H9 (cell line): ENCODE measurements around the gene INTS15. TPM values are rescaled to one million over a fixed set of nuclear protein-coding genes. Genes with fewer than 3 reads are reported as not detected.
A peak's percentile ranks its signal among the peaks of the same experiment; 100 is the strongest.

Source experiments
- DNase-seq: peaks from one replicate; pipeline ENCODE4 v3.0.0-alpha.2; 2017
- H2AFZ ChIP-seq: one replicate; pipeline ENCODE4 v1.6.1; 2013; ENCODE audit warnings: mild to moderate bottlenecking, low read length, control low read depth, moderate library complexity
- H2AK5ac ChIP-seq: 2 replicates; pipeline ENCODE4 v1.6.1; 2013; ENCODE audit warnings: low read length, control low read depth, mixed read lengths; ENCODE audit not compliant: insufficient read length
- H2BK120ac ChIP-seq: one replicate; pipeline ENCODE4 v1.6.1; 2013; ENCODE audit warnings: low read depth, mild to moderate bottlenecking, low read length, control low read depth, inconsistent platforms; ENCODE audit not compliant: poor library complexity, severe bottlenecking
- H2BK12ac ChIP-seq: 2 replicates; pipeline ENCODE4 v1.6.1; 2013; ENCODE audit warnings: low read length, control low read depth, mixed read lengths, low read depth; ENCODE audit not compliant: insufficient read length
- H2BK15ac ChIP-seq: 2 replicates; pipeline ENCODE4 v1.6.1; 2013; ENCODE audit warnings: low read depth, low read length, control low read depth
- H2BK20ac ChIP-seq: one replicate; pipeline ENCODE4 v1.6.1; 2013; ENCODE audit warnings: low read depth, mild to moderate bottlenecking, low read length, control low read depth, inconsistent platforms; ENCODE audit not compliant: poor library complexity, severe bottlenecking
- H2BK5ac ChIP-seq: 2 replicates; pipeline ENCODE4 v1.6.1; 2013; ENCODE audit warnings: low read length, control low read depth, mixed read lengths; ENCODE audit not compliant: insufficient read length
- H3K14ac ChIP-seq: 2 replicates; pipeline ENCODE4 v1.6.1; 2013; ENCODE audit warnings: low read length, control low read depth; ENCODE audit not compliant: insufficient read depth
- H3K18ac ChIP-seq: 2 replicates; pipeline ENCODE4 v1.6.1; 2013; ENCODE audit warnings: low read depth, mild to moderate bottlenecking, mixed read lengths, low read length, control low read depth; ENCODE audit not compliant: insufficient read length
- H3K23ac ChIP-seq: 2 replicates; pipeline ENCODE4 v1.6.1; 2013; ENCODE audit warnings: low read length, control low read depth, mixed read lengths, low read depth; ENCODE audit not compliant: insufficient read length
- H3K23me2 ChIP-seq: 2 replicates; pipeline ENCODE4 v1.6.1; 2013; ENCODE audit warnings: low read depth, mild to moderate bottlenecking, mixed read lengths, low read length, control low read depth; ENCODE audit not compliant: insufficient read length, poor library complexity, severe bottlenecking
- H3K27ac ChIP-seq: 2 replicates; pipeline ENCODE4 v1.5.1; 2013; ENCODE audit warnings: low read length, control low read depth, mixed read lengths, low read depth; ENCODE audit not compliant: insufficient read length
- H3K27me3 ChIP-seq: 2 replicates; pipeline ENCODE4 v1.6.1; 2013; ENCODE audit warnings: low read length, control low read depth, inconsistent platforms; ENCODE audit not compliant: insufficient read depth
- H3K4ac ChIP-seq: 2 replicates; pipeline ENCODE4 v1.6.1; 2013; ENCODE audit warnings: low read depth, mild to moderate bottlenecking, control low read depth, inconsistent platforms, low read length, moderate library complexity
- H3K4me1 ChIP-seq: 2 replicates; pipeline ENCODE4 v1.6.1; 2013; ENCODE audit warnings: low read length, control low read depth, inconsistent platforms; ENCODE audit not compliant: insufficient read depth
- H3K4me2 ChIP-seq: 2 replicates; pipeline ENCODE4 v1.6.1; 2013; ENCODE audit warnings: low read length, control low read depth, mixed read lengths; ENCODE audit not compliant: insufficient read length, insufficient read depth
- H3K56ac ChIP-seq: 2 replicates; pipeline ENCODE4 v1.6.1; 2013; ENCODE audit warnings: low read depth, mild to moderate bottlenecking, mixed read lengths, low read length, control low read depth; ENCODE audit not compliant: insufficient read length
- H3K79me1 ChIP-seq: 2 replicates; pipeline ENCODE4 v1.6.1; 2013; ENCODE audit warnings: low read depth, mild to moderate bottlenecking, moderate library complexity, low read length, control low read depth, inconsistent platforms; ENCODE audit not compliant: insufficient read depth, poor library complexity, severe bottlenecking
- H3K79me2 ChIP-seq: 2 replicates; pipeline ENCODE4 v1.6.1; 2013; ENCODE audit warnings: low read length, control low read depth, inconsistent platforms; ENCODE audit not compliant: insufficient read depth
- H3K9ac ChIP-seq: 2 replicates; pipeline ENCODE4 v1.6.1; 2013; ENCODE audit warnings: low read length, control low read depth, mixed read lengths; ENCODE audit not compliant: insufficient read length; ENCODE audit errors: extremely low read depth
- H3K9me3 ChIP-seq: one replicate; pipeline ENCODE4 v1.6.1; 2013; ENCODE audit warnings: low read depth, low read length, inconsistent platforms; ENCODE audit not compliant: control insufficient read depth
- H3T11ph ChIP-seq: one replicate; pipeline ENCODE4 v1.6.1; 2013; ENCODE audit warnings: mild to moderate bottlenecking, low read length, control low read depth, inconsistent platforms
- H4K20me1 ChIP-seq: one replicate; pipeline ENCODE4 v1.6.1; 2013; ENCODE audit not compliant: control insufficient read depth, insufficient read length, insufficient read depth
- H4K5ac ChIP-seq: 2 replicates; pipeline ENCODE4 v1.6.1; 2013; ENCODE audit warnings: low read depth, mild to moderate bottlenecking, mixed read lengths, low read length, control low read depth; ENCODE audit not compliant: insufficient read length
- H4K8ac ChIP-seq: replicated peaks from 2 replicates; pipeline ENCODE4 v1.6.1; 2013; ENCODE audit warnings: low read length, control low read depth, mixed read lengths, low read depth; ENCODE audit not compliant: insufficient read length
- H4K91ac ChIP-seq: 2 replicates; pipeline ENCODE4 v1.6.1; 2013; ENCODE audit warnings: low read depth, mild to moderate bottlenecking, moderate library complexity, mixed read lengths, low read length, control low read depth; ENCODE audit not compliant: insufficient read length
- H3K27ac Mint-ChIP-seq, 3 experiments: 2 replicates in 2 of 3; 3 replicates in 1 of 3; pipeline ENCODE4 v1.8.0; 2020 to 2021; ENCODE audit warnings: mixed read lengths in 3 of 3, mild to moderate bottlenecking in 1 of 3, moderate library complexity in 1 of 3
- H3K27me3 Mint-ChIP-seq: 2 replicates; pipeline ENCODE4 v1.8.0; 2021; ENCODE audit warnings: low read depth, mild to moderate bottlenecking, moderate library complexity, mixed read lengths
- H3K36me3 Mint-ChIP-seq, 3 experiments: 2 replicates in 2 of 3; 3 replicates in 1 of 3; pipeline ENCODE4 v1.8.0; 2020 to 2021; ENCODE audit warnings: low read depth in 3 of 3, mixed read lengths in 3 of 3; ENCODE audit not compliant: insufficient read depth in 1 of 3
- H3K4me1 Mint-ChIP-seq, 2 experiments: 2 replicates each; pipeline ENCODE4 v1.8.0; 2020; ENCODE audit warnings: mixed read lengths in 2 of 2
- H3K4me3 Mint-ChIP-seq, 2 experiments: 2 replicates in 1 of 2; 3 replicates in 1 of 2; pipeline ENCODE4 v1.8.0; 2020 to 2021; ENCODE audit warnings: mild to moderate bottlenecking in 2 of 2, mixed read lengths in 2 of 2, moderate library complexity in 1 of 2
- H3K9me3 Mint-ChIP-seq, 2 experiments: 2 replicates in 1 of 2; 3 replicates in 1 of 2; pipeline ENCODE4 v1.8.0; 2020; ENCODE audit warnings: mild to moderate bottlenecking in 2 of 2, mixed read lengths in 2 of 2, moderate library complexity in 1 of 2
- WGBS: extraction: QIAGEN DNeasy Blood & Tissue Kit; methylation state at CpG from one replicate; pipeline ENCODE4 v1.1.7; 2013; ENCODE audit warnings: missing lambda C conversion rate, low lambda C conversion rate, mixed read lengths; ENCODE audit not compliant: insufficient read length; ENCODE audit errors: extremely low coverage; 5-methylcytosine and 5-hydroxymethylcytosine counted together
- total RNA-seq: library from RNA; stranded (reverse); gene quantifications from 2 replicates; pipeline ENCODE4 v1.2.1, GENCODE V29; 2021
- TF ChIP-seq, protein P1 (sequence below): fragments of 200-600 bp; sonication (generic); conservative IDR thresholded peaks from 3 replicates; pipeline ENCODE4 v1.8.0; 2021; ENCODE audit warnings: antibody characterized with exemption, mild to moderate bottlenecking

Gene INTS15
- total RNA-seq, 1 experiment from 2014 or later: 42.9 TPM

DNA sequence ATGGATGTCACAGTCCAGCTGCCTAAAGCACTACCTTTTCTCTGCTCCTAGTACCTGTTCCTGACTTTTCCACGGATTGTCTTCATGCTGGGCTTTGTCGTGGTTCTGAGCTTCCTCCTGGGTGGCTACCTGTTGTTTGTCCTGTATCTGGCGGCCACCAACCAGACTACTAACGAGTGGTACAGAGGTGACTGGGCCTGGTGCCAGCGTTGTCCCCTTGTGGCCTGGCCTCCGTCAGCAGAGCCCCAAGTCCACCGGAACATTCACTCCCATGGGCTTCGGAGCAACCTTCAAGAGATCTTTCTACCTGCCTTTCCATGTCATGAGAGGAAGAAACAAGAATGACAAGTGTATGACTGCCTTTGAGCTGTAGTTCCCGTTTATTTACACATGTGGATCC, 1.3 kb upstream of the INTS15 start:
- Histone ChIP-seq H3K4me2 (no peak overlapping the region), H3K23ac (no peak overlapping the region), H3K4me1 (no peaks in the 10 kb centered on the region), H4K91ac (no peak overlapping the region), H2BK120ac (no peak overlapping the region), H3K27me3 (no peaks in the 10 kb centered on the region), H3K23me2 (peaks cover 6% of the 10 kb centered on the region), H3K18ac (no peak overlapping the region), H3K27ac (no peak overlapping the region), H2BK5ac (no peak overlapping the region), H4K20me1 (no peaks in the 10 kb centered on the region), H3K79me1 (no peaks in the 10 kb centered on the region), H3K79me2 (no peaks in the 10 kb centered on the region), H3K4ac (no peak overlapping the region), H2BK15ac (no peak overlapping the region), H3T11ph (no peak overlapping the region), H3K14ac (no peak overlapping the region), H3K56ac (no peak overlapping the region), H2AK5ac (no peak overlapping the region), H2BK12ac (no peak overlapping the region), H2BK20ac (no peak overlapping the region), H2AFZ (no peak overlapping the region), H3K9me3 (no peaks in the 10 kb centered on the region), H3K9ac (no peak overlapping the region), H4K8ac (no peak overlapping the region), H4K5ac (no peak overlapping the region)
- TF ChIP-seq, protein P1, sequence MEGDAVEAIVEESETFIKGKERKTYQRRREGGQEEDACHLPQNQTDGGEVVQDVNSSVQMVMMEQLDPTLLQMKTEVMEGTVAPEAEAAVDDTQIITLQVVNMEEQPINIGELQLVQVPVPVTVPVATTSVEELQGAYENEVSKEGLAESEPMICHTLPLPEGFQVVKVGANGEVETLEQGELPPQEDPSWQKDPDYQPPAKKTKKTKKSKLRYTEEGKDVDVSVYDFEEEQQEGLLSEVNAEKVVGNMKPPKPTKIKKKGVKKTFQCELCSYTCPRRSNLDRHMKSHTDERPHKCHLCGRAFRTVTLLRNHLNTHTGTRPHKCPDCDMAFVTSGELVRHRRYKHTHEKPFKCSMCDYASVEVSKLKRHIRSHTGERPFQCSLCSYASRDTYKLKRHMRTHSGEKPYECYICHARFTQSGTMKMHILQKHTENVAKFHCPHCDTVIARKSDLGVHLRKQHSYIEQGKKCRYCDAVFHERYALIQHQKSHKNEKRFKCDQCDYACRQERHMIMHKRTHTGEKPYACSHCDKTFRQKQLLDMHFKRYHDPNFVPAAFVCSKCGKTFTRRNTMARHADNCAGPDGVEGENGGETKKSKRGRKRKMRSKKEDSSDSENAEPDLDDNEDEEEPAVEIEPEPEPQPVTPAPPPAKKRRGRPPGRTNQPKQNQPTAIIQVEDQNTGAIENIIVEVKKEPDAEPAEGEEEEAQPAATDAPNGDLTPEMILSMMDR: no peak
- Mint-ChIP-seq H3K9me3 (no peaks in the 10 kb centered on the region), H3K27ac (peak overlapping the region in 1 of 3 experiments; percentile 75; a peak in 2 of 7 replicates), H3K4me1 (peaks cover 9 to 10% of the 10 kb centered on the region in 2 experiments), H3K36me3 (peaks cover 24 to 73% (median 62%) of the 10 kb centered on the region in 3 experiments), H3K27me3 (no peaks in the 10 kb centered on the region), H3K4me3 (peak overlapping the region; percentile 5 to 62; a peak in 2 of 5 replicates)
- WGBS: no CpG with 5 or more reads among the region's 9 CpGs
- no peak for DNase-seq
